ENCODE results near the gene KATNA1. TPM values are rescaled to one million over a fixed set of nuclear protein-coding genes. Genes with fewer than 3 reads are reported as not detected.

KATNA1 gene
- total RNA-seq, 2 donors from 2014 or later, result 4.3 to 8.8 TPM

- H3K9me3 ChIP-seq, result no peaks in the 10 kb centered on the region
- ATAC-seq (no peak), DNase-seq (no peak)
- TF ChIP-seq CTCF (IDR thresholded peaks at IDR 0.05) (no peak), POLR2A (IDR thresholded peaks at IDR 0.05) (no peak)
- peaks cover 9% of the 10 kb centered on the region for H3K4me1 ChIP-seq
- no peaks in the 10 kb centered on the region for H3K36me3 ChIP-seq (replicated peaks in 1 of 2; ENCODE audit: insufficient read depth in 1 of 2, low read depth in 2 of 2)
- intact Hi-C loops (cut with DNase I), result no loop called here
- 21 to 23% methylated on average over 3 of the region's 3 CpGs for WGBS, 2 donors
- H3K4me3 ChIP-seq, result no peak overlapping the region
- no peaks in the 10 kb centered on the region for H3K27me3 ChIP-seq
- H3K27ac ChIP-seq, result no peak overlapping the region
These were observed 1.9 kb downstream of the KATNA1 start for GRCh38 chr6:149646599-149646998.

GRCh38 chr6:149642829-149643580 is 5.5 kb downstream of the KATNA1 start:
- DNase-seq (no peak), ATAC-seq (no peak)
- H3K9me3 ChIP-seq, result no peaks in the 10 kb centered on the region
- WGBS, 2 donors, result 67 to 86% methylated on average over 1 of the region's 1 CpG
- H3K4me3 ChIP-seq, result no peak overlapping the region
- intact Hi-C loops (cut with DNase I), result no loop called here
- no peak for TF ChIP-seq POLR2A (IDR thresholded peaks at IDR 0.05)
- no peak for TF ChIP-seq CTCF (IDR thresholded peaks at IDR 0.05)
- H3K27ac ChIP-seq, result no peak overlapping the region
- peaks cover 5% of the 10 kb centered on the region for H3K4me1 ChIP-seq
- no peaks in the 10 kb centered on the region for H3K27me3 ChIP-seq
- H3K36me3 ChIP-seq (replicated peaks in 1 of 2; ENCODE audit: insufficient read depth in 1 of 2, low read depth in 2 of 2), result no peaks in the 10 kb centered on the region

- no peaks in the 10 kb centered on the region for H3K9me3 ChIP-seq
- no peaks in the 10 kb centered on the region for H3K27me3 ChIP-seq
- 72 to 74% methylated on average over 2 of the region's 2 CpGs for WGBS, 2 donors
- H3K27ac ChIP-seq, result no peak overlapping the region
- DNase-seq (no peak), ATAC-seq (no peak)
- H3K4me1 ChIP-seq, result peaks cover 4% of the 10 kb centered on the region
- no peaks in the 10 kb centered on the region for H3K36me3 ChIP-seq (replicated peaks in 1 of 2; ENCODE audit: insufficient read depth in 1 of 2, low read depth in 2 of 2)
- TF ChIP-seq CTCF (IDR thresholded peaks at IDR 0.05) (no peak), POLR2A (IDR thresholded peaks at IDR 0.05) (no peak)
- no peak overlapping the region for H3K4me3 ChIP-seq
- intact Hi-C loops (cut with DNase I), result no loop called here
These were observed 12.4 kb downstream of the KATNA1 start for GRCh38 chr6:149636124-149636523.

- intact Hi-C loops (cut with DNase I), result no loop called here
- no peak for ATAC-seq
- no peaks in the 10 kb centered on the region for H3K27me3 ChIP-seq
- no peak for DNase-seq
- H3K4me3 ChIP-seq, result no peak overlapping the region
- no peak for TF ChIP-seq CTCF (IDR thresholded peaks at IDR 0.05)
- no peak for TF ChIP-seq POLR2A (IDR thresholded peaks at IDR 0.05)
- H3K36me3 ChIP-seq (replicated peaks in 1 of 2; ENCODE audit: insufficient read depth in 1 of 2, low read depth in 2 of 2), result no peaks in the 10 kb centered on the region
- no peak overlapping the region for H3K27ac ChIP-seq
- H3K9me3 ChIP-seq, result no peaks in the 10 kb centered on the region
- 96 to 100% methylated on average over 1 of the region's 1 CpG for WGBS, 2 donors
- peaks cover 4% of the 10 kb centered on the region for H3K4me1 ChIP-seq
These were observed 14.2 kb downstream of the KATNA1 start for GRCh38 chr6:149634315-149634714.

Measured in body of pancreas (tissue), 4 donors.